Lung microvascular endothelial cell (primary cell): ENCODE measurements around the gene KIAA1217. TPM values are rescaled to one million over a fixed set of nuclear protein-coding genes. Genes with fewer than 3 reads are reported as not detected.

Experiments
- DNase-seq, 2 donors: peaks; one replicate each; pipeline versions ENCODE4 v3.0.0 to v3.0.0-alpha.2; 2010; ENCODE audit warnings: low read depth in 2 of 2
- total RNA-seq: library from RNA; depleted of rRNA; stranded (reverse); fragments of >200 nt; gene quantifications from 2 replicates; pipeline ENCODE4 v1.2.1, GENCODE V29; 2014

KIAA1217 gene
- total RNA-seq, 1 donor from 2014 or later: 2.8 TPM

- DNase-seq: no peak
Measured at GRCh38 chr10:24495666-24496460, 286.9 kb downstream of the KIAA1217 start.

- DNase-seq: no peak
Measured at GRCh38 chr10:24496906-24497305, 288.0 kb downstream of the KIAA1217 start.

GRCh38 chr10:24501056-24501711 is 292.2 kb downstream of the KIAA1217 start:
- no peak for DNase-seq

- DNase-seq: no peak
Measured at GRCh38 chr10:24502006-24502405, 293.1 kb downstream of the KIAA1217 start.

GRCh38 chr10:24502801-24503460 is 294.0 kb downstream of the KIAA1217 start:
- no peak for DNase-seq

GRCh38 chr10:24503461-24504320 is 294.8 kb downstream of the KIAA1217 start:
- peak; percentile 40 to 72 for DNase-seq

- peak; percentile 85 to 95 for DNase-seq
Measured at GRCh38 chr10:24505759-24506158, 296.8 kb downstream of the KIAA1217 start.

- peak; percentile 3 to 54 for DNase-seq
Measured at GRCh38 chr10:24513155-24513554, 304.2 kb downstream of the KIAA1217 start.

- no peak for DNase-seq
Measured at GRCh38 chr10:24515481-24515880, 306.5 kb downstream of the KIAA1217 start.

- DNase-seq: no peak
Measured at GRCh38 chr10:24518411-24518810, 309.5 kb downstream of the KIAA1217 start.

GRCh38 chr10:24518981-24519597 is 310.2 kb downstream of the KIAA1217 start:
- peak; percentile 60 to 81 for DNase-seq

GRCh38 chr10:24519950-24520349 is 311.0 kb downstream of the KIAA1217 start:
- no peak for DNase-seq

GRCh38 chr10:24524314-24524713 is 315.4 kb downstream of the KIAA1217 start:
- no peak for DNase-seq

GRCh38 chr10:24526085-24526649 is 317.2 kb downstream of the KIAA1217 start:
- no peak for DNase-seq

GRCh38 chr10:24528946-24529345 is 320.0 kb downstream of the KIAA1217 start:
- no peak for DNase-seq

GRCh38 chr10:24531439-24531838 is 322.5 kb downstream of the KIAA1217 start:
- DNase-seq: no peak

- DNase-seq: no peak
Measured at GRCh38 chr10:24533981-24534380, 325.0 kb downstream of the KIAA1217 start.

GRCh38 chr10:24536636-24537035 is 327.7 kb downstream of the KIAA1217 start:
- no peak for DNase-seq

- DNase-seq: no peak
Measured at GRCh38 chr10:24541239-24541753, 332.4 kb downstream of the KIAA1217 start.
